OCI-LY7 (cell line): ENCODE measurements around the gene S100A7A.

ENCODE experiments used
- EZH2phosphoT487 ChIP-seq: fragments of 200-600 bp; sonication (generic); IDR thresholded peaks from 2 replicates; pipeline ENCODE4 v1.6.1; 2018; ENCODE audit warnings: low read depth, borderline replicate concordance, mild to moderate bottlenecking, mixed run types, antibody characterized with exemption, low read length, moderate library complexity, mixed read lengths
- TF ChIP-seq, protein P1 (sequence below): fragments of 200-600 bp; sonication (generic); conservative IDR thresholded peaks from 2 replicates; pipeline ENCODE4 v1.5.1; 2014; ENCODE audit warnings: mild to moderate bottlenecking, antibody characterized with exemption, low read length, moderate library complexity, mixed read lengths

DNA sequence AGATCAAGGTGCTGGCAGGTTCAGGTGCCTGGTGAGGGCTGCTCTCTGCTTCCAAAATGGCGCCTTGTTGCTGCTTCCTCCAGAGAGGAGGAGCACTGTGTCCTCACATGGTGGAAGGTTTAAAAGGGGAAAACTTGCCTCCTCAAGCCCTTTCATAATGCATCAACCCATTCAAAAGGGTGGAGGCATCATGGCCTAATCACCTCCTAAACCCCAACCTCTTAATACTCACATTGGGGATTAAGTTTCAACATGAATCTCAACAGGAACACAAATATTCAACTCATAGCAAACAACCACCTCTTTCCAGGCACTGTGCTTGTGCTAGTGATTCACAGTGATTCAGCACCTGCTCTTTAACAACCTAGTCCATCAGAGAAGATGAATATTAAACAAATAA, 45.1 kb upstream of the S100A7A start:
- TF ChIP-seq, protein P1, sequence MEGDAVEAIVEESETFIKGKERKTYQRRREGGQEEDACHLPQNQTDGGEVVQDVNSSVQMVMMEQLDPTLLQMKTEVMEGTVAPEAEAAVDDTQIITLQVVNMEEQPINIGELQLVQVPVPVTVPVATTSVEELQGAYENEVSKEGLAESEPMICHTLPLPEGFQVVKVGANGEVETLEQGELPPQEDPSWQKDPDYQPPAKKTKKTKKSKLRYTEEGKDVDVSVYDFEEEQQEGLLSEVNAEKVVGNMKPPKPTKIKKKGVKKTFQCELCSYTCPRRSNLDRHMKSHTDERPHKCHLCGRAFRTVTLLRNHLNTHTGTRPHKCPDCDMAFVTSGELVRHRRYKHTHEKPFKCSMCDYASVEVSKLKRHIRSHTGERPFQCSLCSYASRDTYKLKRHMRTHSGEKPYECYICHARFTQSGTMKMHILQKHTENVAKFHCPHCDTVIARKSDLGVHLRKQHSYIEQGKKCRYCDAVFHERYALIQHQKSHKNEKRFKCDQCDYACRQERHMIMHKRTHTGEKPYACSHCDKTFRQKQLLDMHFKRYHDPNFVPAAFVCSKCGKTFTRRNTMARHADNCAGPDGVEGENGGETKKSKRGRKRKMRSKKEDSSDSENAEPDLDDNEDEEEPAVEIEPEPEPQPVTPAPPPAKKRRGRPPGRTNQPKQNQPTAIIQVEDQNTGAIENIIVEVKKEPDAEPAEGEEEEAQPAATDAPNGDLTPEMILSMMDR = no peak
- TF ChIP-seq EZH2phosphoT487 = no peak
